ENCODE data around the gene KAT14.
A peak's percentile ranks its signal among the peaks of the same experiment; 100 is the strongest.
"Not testable (repeated sequence)": the region's sequence is repeated elsewhere in the genome, so short reads cannot be mapped to it uniquely, and the experiment has no call there.

KAT14 gene, protein sequence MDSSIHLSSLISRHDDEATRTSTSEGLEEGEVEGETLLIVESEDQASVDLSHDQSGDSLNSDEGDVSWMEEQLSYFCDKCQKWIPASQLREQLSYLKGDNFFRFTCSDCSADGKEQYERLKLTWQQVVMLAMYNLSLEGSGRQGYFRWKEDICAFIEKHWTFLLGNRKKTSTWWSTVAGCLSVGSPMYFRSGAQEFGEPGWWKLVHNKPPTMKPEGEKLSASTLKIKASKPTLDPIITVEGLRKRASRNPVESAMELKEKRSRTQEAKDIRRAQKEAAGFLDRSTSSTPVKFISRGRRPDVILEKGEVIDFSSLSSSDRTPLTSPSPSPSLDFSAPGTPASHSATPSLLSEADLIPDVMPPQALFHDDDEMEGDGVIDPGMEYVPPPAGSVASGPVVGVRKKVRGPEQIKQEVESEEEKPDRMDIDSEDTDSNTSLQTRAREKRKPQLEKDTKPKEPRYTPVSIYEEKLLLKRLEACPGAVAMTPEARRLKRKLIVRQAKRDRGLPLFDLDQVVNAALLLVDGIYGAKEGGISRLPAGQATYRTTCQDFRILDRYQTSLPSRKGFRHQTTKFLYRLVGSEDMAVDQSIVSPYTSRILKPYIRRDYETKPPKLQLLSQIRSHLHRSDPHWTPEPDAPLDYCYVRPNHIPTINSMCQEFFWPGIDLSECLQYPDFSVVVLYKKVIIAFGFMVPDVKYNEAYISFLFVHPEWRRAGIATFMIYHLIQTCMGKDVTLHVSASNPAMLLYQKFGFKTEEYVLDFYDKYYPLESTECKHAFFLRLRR

DNA sequence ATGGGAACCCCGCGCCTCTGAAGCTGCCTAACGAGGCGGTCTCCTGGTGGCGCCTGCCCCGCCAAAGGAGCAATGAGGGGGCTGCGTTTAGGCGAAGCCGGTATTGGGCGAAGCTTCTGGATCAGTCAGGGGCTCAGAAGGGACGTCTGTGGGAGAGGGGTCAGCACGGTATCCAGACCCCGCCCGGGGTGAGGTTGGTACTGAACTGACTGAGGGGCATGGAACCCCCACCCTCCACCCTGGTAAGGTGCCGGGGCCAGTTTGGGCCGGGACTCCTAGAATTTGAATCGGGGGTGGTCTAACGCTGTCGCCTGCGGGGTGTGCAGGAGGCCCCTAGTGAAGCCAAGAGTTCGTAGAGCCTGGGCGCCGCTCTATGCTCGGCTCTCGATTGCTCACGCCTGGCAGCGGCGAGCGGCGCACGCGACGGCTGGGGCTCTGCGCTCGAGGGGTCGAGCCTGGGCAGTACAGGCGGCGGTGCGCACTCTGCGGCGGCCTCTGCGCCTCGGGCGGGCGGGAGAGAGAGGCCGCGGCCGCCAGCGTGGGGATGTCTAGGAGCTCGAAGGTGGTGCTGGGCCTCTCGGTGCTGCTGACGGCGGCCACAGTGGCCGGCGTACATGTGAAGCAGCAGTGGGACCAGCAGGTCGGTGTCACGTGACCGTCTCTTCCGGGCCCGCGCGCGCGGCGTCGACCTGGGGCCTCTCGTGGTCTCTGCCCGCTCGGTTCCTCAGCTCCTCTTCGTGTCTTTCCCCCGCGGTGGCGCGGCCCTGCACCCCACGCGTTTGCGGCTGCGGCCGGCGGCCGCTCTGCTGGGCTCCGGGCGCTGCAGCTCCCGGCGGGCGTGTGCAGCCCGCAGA, at the start of gene KAT14, which contains the start of gene PET117:
Gene KAT14, plus strand, starts transcription at position 452 of the 854 bp plus-strand sequence. CDS start 4,798 bp downstream, outside the sequence.
Gene PET117, plus strand, starts transcription at position 452 of the 854 bp plus-strand sequence. Its CDS starts 93 bp downstream, at position 545.
- peak; percentile 75 for DNase-seq

DNA sequence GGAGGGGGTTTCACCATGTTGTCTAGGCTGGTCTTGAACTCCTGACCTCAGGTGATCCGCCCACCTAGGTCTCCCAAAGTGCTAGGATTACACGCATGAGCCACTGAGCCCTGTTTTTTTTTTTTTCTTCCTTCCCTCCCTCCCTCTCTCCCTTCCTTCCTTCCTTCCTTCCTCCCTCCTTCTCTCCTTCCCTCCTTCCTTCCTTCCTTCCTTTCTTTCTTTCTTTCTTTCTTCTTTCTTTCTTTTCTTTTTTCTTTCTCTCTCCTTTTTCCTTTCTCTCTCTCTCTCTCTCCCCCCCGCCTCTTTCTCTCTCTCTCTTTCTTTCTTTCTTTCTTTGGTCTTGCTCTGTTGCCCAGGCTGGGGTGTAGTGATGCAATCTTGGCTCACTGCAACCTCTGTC, 49.4 kb upstream of the KAT14 start:
- not testable (repeated sequence) for DNase-seq

DNA sequence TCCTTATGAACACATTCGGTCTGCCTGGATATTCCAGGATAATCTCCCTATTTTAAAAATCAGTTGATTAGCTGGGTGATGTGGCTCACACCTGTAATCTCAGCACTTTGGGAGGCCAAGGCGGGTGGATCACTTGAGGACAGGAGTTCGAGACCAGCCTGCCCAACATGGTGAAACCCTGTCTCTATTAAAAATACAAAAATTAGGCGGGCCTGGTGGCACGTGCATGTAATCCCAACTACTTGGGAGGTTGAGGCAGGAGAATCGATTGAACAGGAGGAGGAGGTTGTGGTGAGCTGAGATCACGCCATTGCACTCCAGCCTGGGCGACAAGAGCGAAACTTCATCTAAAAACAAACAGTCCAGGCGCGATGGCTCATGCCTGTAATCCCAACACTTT, 48.8 kb upstream of the KAT14 start:
- not testable (repeated sequence) for DNase-seq

DNA sequence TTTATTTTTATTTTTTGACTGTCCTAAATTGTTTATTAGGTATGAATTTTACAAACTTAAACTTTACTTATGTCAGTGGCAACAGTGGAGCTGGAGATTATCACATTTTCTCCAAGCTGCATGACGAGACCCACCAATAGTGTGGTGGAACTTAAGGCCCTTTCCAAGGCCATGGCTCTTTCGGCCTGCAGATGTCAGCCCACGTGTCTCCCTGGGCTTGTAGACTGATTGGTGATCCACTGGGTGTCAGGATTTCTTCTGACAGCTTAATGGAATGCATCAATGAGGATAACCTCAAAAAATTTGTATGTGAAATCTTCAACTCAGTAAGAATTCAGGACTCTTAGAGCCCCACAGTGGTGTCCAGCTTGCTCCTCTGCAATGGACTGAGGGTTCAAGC, 47.6 kb upstream of the KAT14 start:
- no peak for DNase-seq

DNA sequence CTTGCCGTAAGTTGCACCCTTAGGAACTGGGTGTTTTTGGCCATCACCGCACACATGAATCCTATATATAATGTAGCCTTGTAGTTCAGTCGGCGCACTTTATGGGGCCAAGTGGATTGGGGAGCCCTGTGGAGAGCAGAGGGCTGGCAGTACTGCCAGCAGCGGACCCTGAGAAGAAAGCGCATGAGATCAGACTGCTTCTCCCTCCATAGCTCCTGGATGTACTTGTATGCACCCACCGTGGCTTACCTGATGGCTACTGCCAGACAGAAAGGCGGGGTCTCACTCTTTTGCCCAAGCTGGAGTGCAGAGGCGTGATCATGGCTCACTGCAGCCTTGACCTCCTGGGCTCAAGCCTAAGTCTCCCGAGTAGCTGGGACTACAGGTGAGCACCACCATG, 47.2 kb upstream of the KAT14 start:
- DNase-seq: no peak

DNA sequence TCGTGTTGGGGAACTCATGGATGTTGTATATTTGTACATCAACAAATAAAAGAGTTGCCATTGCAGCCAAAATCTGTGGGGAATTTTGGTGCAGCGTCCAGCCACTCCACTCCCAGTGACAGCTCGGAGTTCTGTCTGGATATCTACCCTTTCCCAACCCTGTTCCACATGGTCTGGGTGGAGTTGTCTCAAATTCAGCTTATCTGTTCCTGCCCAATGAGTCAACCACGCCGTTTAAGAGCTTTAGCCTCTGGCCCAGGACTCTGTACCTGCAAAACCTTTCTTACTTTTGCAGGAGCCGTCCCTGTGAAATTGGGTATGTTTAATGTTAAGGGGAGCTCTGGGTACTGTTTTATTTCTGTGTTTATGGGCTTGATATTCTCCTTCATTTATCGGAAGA, 46.0 kb upstream of the KAT14 start:
- DNase-seq: no peak

DNA sequence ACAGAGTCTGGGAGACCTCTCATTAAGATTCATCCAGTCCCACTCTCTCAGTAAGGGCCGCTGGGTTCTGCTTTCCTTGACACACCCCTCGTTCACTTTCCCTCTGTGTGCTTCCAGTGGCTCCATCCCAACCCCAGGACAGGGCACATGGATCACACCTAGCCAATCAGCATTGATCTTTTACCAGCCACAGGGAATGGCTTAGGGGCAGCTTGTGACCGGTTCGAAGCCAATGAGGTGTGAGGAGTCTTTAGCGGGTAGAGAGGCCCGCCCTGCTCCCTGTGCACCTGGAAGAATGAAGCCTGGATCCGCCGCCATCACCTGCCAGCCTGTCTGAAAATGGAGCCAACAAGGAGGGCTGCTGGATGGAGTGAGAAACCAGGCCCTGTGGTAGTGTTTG, 44.8 kb upstream of the KAT14 start:
- DNase-seq: no peak

DNA sequence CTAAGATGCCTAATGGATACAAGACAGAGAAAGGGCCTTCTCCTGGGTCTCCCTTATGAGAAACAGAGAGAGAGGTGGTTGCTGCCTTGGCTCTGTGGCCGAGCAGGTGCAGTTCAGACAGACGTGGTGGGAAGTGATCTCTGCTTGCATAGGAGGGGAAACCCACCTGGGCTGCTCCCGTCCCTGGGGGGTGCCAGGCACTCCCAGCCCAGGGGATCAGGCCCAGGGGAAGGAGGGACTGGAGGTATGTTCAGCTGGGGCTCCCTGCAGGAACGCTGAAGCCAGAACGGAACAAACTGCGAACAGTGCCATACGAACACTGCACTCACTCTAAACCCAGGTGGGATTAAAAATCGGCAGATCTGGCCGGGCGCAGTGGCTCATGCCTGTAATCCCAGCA, 44.3 kb upstream of the KAT14 start:
- DNase-seq: no peak

DNA sequence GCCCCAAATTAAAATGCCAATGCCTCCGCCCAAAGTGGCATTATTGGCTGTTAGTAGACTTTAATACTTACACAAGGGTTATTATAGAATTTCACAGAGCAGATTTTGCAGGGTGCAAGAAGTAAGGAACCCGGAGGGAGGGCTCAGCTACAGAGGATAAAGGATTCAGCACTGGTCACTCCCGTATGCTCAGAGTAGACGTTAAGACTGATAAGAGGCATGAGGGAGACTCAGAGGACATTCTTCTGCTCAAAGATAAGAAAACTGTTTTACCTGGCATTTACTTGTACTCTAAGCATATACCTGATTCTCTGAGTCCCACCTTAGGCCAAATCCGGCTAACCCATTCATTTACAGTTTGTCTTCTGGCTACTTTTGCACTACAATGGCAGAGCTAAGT, 43.5 kb upstream of the KAT14 start:
- DNase-seq: no peak

DNA sequence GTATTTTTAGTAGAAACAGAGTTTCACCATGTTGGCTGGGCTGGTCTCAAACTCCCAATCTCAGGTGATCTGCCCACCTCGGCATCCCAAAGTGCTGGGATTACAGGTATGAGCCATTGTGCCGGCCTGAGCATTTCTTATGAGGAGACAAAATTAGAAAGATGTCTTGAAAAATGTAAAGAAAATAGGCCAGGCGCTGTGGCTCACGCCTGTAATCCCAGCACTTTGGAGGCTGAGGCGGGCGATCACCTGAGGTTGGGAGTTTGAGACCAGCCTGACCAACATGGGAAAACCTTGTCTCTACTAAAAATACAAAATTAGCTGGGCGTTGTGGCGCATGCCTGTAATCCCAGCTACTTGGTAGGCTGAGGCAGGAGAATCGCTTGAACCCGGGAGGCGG, 37.1 kb upstream of the KAT14 start:
- DNase-seq: not testable (repeated sequence)

DNA sequence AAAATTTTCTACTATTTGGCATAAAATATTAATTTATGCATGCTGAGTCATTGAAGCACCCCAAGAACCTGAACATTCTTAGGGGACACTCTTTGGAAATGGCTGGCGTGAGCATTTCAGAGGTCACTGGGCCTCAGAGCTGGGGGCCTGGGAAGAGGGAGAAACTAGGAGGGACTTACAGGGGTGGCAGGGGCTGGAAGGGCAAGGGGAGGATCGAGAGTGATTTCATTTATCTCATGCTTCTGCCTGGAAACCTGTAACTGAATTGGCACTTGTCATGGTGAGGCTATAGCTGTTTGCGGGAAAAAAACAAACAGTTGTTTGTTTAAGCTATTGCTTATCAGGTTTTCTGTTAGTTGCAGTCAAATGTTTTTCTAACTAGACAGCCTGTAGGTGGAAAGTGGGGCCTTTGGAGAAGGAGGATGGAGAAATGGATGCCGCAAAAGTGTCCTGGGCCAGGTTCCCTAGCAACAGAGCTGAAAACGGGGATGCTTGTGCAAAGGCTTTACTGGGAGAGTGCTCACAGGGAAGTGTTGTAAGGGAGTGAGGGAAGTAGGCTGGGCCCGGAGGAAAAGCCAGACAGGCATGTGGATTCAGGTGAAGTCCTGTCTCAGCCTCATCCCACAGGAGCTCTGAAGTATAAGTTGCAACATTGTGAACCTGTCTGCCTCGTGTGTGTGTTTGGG, 36.4 kb upstream of the KAT14 start:
- DNase-seq: no peak

DNA sequence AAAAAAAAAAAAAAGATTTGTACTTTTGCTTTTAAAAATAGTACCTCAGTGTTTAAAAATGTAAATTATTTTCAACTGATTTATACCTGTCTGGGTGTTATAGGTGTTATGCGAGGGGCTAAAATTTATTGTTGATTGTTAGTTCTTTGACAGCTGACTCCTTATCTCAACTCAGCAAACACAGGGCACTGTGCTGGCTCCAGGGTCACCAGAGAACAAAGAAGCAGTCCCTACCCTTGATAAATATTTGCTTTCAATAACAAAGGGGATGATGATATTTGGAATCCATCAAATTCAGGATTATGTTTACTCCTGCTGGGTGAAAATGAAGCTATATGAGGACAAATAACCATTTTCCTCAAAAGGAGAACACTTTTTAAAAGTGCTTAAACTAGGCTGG, 34.2 kb upstream of the KAT14 start:
- no peak for DNase-seq

DNA sequence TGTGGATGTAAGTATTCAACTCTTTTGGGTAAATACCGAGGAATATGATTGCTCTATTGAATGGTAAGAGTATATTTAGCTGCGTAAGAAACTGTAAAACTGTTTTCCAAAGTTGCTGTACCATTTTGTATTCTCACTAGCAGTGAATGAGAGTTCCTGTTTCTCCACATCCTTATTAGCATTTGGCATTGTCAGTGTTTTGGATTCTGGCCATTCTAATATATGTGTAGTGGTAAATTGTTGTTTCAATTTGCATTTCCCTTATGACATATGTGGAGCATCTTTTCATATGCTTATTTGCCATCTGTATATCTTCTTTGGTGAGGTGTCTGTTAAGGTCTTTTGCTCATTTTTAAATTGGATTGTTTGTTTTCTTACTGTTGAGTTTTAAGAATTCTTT, 29.3 kb upstream of the KAT14 start:
- no peak for DNase-seq

DNA sequence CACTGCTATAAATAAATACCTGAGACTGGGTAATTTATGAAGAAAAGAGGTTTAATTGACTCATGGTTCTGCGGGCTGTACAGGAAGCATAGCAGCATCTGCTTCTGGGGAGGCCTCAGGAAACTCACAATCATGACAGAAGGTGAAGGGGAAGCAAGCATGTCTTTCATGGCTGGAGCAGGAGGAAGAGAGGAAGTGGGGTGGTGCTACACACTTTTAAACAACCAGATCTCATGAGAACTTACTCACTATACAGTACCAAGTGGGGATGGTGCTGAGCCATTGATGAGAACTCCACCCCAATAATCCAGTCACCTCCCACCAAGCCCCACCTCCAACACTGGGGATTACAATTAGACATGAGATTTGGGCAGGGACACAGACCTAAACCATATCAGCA, 9.1 kb upstream of the KAT14 start:
- DNase-seq: not testable (repeated sequence)

DNA sequence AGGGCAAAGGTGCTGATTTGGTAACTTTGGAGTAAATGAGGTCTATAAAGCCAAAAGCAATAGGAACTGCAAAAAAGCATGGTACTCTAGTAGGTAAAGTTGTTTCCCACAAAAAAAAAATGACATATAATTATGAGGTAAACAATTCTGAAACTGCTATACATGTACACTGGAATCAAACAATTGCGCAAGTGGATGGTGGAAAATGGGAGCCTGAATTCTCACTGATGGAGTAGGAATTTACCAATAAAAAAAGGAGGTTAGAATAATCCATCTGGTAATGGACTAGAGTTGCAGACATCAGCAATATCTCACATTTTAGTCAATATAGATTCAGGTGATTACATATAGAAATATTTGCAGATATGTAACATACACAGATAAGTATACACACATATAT, 5.0 kb upstream of the KAT14 start:
- no peak for DNase-seq

DNA sequence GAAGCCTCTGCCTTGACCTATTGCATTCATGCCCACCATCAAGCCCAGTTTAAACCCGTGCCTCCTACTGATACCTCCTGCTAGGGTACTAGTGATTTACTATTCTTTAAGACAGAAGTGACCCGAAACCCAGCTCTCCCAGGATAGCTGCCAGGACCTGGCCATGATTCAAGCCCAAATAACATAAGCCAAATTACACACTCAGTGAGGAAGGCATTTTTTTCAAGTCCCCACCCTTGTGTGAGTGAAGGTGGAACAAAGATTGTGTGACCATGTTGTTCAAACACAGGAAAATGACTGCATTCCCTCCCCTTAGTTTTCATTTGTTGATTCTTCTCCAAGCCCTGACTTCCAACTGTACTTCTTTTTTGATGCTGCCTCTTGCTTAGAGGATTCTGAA, 3.7 kb upstream of the KAT14 start:
- DNase-seq: no peak

DNA sequence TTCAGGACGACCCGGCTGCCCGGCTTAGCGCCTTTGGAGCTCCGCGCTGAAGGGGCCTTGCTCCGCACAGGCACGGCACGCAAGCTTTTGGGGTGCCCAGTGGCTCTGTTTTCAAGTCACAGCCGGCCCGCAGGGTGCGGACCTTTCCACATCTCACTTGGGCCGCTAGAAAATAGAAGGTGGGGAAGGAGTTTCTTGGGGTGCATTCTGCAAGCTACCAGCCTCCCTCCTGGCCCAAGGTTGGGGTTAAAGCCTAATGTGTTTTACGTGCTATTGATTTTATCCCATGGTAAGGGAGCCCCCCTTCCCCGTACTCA, 561 bp downstream of the KAT14 start:
- DNase-seq: no peak

DNA sequence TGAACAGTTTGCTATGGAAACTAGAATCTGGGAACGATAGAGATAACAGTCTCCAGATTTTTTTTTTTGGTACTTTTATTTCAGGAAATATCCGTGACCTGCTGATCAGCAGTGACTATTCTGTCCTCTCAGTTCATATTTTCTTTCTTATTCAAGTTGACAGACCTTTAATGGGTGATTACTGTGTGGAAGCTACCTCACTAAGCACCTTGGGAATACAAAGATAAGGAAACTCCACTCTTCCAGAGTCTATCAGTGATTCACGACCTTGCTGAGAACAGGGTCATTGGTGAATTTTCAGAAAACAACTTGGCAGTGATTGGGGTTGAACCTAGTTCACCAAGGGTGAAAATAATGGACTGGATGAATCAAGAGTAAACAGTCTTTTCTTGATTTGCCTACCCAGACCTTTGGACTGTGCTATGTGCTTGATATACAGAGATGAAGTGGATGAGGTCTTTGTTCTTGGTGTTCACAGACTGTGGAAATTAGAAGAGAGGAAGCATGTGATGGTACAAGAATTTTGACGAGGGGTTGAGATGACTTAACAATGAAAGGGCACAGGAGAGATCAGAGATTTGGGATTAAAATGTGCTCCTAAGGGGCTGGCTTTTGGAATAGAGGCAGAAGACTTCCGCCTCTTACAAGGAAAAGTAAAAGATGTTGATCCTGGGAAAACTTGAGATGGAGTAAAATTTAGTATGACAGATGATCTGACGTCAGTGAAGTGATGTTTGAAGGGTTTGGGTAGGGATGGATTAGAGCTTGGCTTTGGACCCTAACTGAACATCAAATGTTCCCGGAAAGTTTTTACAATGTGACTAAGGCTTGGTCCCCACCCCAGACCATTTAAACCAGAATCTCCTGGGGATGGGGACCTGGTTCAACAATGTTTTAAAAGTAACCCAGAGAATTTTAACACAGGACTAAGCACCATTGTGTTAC, 1.2 kb downstream of the KAT14 start:
- DNase-seq: no peak

DNA sequence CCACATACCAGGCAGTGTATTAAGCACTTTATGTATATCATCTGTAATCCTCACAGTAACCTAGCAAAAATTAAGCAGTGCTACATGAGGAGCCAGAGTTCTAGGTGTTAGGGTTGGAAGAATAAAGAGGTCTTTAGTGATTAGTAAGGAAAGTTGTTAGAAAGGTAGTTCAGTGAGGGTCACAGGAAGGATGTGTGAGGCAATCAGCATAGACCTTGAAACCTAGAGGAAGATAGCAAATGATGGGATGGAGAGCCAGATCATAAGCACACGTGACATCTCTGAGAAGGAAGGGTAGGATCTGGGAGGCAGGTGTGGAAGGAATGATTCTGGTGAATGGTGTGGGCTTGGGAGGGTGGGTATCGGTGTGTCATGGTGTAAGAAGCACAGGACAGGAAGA, 2.2 kb downstream of the KAT14 start:
- no peak for DNase-seq

DNA sequence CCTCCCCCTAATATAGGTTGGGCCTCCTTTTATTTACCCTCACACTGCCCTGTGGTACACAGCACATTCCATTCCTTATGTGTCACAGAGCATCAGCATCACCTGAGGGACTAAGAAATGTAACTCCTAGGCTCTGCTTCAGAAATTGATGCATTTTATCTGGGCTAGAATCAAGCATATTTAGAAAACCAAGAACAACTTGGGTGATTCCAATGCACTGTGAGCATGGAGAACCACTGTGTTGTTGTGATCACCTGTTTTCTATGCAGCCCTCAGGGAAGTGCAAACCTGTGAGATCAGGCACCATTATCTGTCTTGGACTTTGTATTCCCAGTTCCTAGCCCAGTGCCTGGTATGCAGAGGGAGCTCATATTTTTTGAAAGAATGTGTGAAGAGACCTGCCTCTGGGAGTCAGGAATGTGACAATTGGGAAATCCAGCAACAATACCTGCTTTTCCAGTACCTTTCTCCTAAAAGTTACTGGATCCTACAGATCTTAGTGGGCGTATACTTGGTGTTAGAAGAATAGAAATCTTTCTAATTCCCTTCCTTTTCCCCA, 7.0 kb downstream of the KAT14 start:
- no peak for DNase-seq

DNA sequence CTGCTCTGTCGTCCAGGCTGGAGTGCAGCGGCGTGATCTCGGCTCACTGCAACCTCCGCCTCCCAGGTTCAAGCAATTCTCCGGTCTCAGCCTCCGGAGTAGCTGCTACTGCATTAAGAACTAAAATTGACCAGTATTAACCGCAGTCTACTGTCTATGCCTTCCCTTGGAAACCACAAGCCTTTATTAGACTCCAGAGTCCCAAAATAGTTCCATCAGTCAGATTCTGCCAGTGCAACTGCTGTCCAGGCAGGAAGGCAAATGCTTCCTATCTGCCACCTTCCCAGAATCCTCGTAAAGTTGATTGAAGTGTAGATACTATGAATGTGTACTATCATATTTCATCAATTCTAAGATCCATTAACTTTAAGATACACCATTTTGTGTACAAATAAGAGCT, 16.7 kb downstream of the KAT14 start:
- DNase-seq: no peak

Data from kidney glomerular epithelial cell (primary cell).